Neuronal stem cell (in vitro differentiated cells): ENCODE data around the gene TNFSF15.

Source experiments
- DNase-seq: peaks from one replicate; pipeline ENCODE4 v3.0.0-alpha.2; 2013; ENCODE audit warnings: low spot score
- H2AFZ ChIP-seq: one replicate; pipeline ENCODE4 v1.6.1; 2013; ENCODE audit warnings: mild to moderate bottlenecking, low read length, inconsistent platforms
- H2AK5ac ChIP-seq: 2 replicates; pipeline ENCODE4 v1.6.1; 2013; ENCODE audit warnings: low read depth, mild to moderate bottlenecking, inconsistent platforms, low read length, moderate library complexity, mixed read lengths
- H2BK120ac ChIP-seq: 2 replicates; pipeline ENCODE4 v1.6.1; 2013; ENCODE audit warnings: low read depth, mild to moderate bottlenecking, inconsistent platforms, low read length, moderate library complexity, mixed read lengths
- H2BK12ac ChIP-seq: one replicate; pipeline ENCODE4 v1.6.1; 2013; ENCODE audit warnings: low read length, inconsistent platforms
- H2BK15ac ChIP-seq: 2 replicates; pipeline ENCODE4 v1.6.1; 2013; ENCODE audit warnings: mild to moderate bottlenecking, low read length, inconsistent platforms, mixed read lengths
- H2BK5ac ChIP-seq: one replicate; pipeline ENCODE4 v1.6.1; 2013; ENCODE audit warnings: inconsistent platforms, mild to moderate bottlenecking, low read length, moderate library complexity
- H3K14ac ChIP-seq: one replicate; pipeline ENCODE4 v1.6.1; 2013; ENCODE audit warnings: low read length, inconsistent platforms
- H3K18ac ChIP-seq: 2 replicates; pipeline ENCODE4 v1.6.1; 2013; ENCODE audit warnings: low read length, inconsistent platforms
- H3K23ac ChIP-seq: 2 replicates; pipeline ENCODE4 v1.6.1; 2013; ENCODE audit warnings: low read depth, mild to moderate bottlenecking, mixed read lengths, low read length, inconsistent platforms; ENCODE audit not compliant: poor library complexity
- H3K27ac ChIP-seq: replicated peaks from 3 replicates; pipeline ENCODE4 v1.5.1; 2013; ENCODE audit warnings: low read length, inconsistent platforms
- H3K27me3 ChIP-seq, 3 experiments: 2 replicates each; pipeline ENCODE4 v1.6.1; 2013; ENCODE audit warnings: low read length in 3 of 3, mild to moderate bottlenecking in 2 of 3, inconsistent platforms in 1 of 3, low read depth in 1 of 3, mixed read lengths in 1 of 3, moderate library complexity in 1 of 3; ENCODE audit not compliant: control insufficient read depth in 3 of 3, insufficient read depth in 3 of 3
- H3K36me3 ChIP-seq, 2 donors: replicated peaks in 1 of 2; 2 replicates each; pipeline ENCODE4 v1.6.1; 2013; ENCODE audit warnings: low read length in 2 of 2; ENCODE audit not compliant: control insufficient read depth in 2 of 2, insufficient read depth in 2 of 2
- H3K4ac ChIP-seq: 2 replicates; pipeline ENCODE4 v1.6.1; 2013; ENCODE audit warnings: inconsistent platforms, mild to moderate bottlenecking, low read length, moderate library complexity
- H3K4me1 ChIP-seq, 2 donors: 1 replicate in 1 of 2; 2 replicates in 1 of 2; pipeline ENCODE4 v1.6.1; 2013; ENCODE audit warnings: low read length in 2 of 2, low read depth in 1 of 2; ENCODE audit not compliant: control insufficient read depth in 2 of 2, insufficient read depth in 1 of 2
- H3K4me2 ChIP-seq: one replicate; pipeline ENCODE4 v1.6.1; 2013; ENCODE audit warnings: mild to moderate bottlenecking, low read length, inconsistent platforms; ENCODE audit not compliant: insufficient read depth, poor library complexity, severe bottlenecking
- H3K4me3 ChIP-seq, 2 donors: 2 replicates each; pipeline ENCODE4 v1.5.1; 2013; ENCODE audit warnings: low read length in 2 of 2, mild to moderate bottlenecking in 2 of 2, inconsistent platforms in 1 of 2, moderate library complexity in 1 of 2
- H3K79me1 ChIP-seq: one replicate; pipeline ENCODE4 v1.6.1; 2013; ENCODE audit warnings: low read depth, mild to moderate bottlenecking, inconsistent platforms, low read length, moderate library complexity
- H3K9ac ChIP-seq: one replicate; pipeline ENCODE4 v1.6.1; 2013; ENCODE audit warnings: mild to moderate bottlenecking, low read depth, low read length, inconsistent platforms; ENCODE audit not compliant: poor library complexity
- H3K9me3 ChIP-seq, 2 donors: replicated peaks in 1 of 2; 2 replicates each; pipeline versions ENCODE3 to v1.6.1; 2013; ENCODE audit warnings: low read length in 2 of 2, mild to moderate bottlenecking in 2 of 2, inconsistent platforms in 1 of 2, low read depth in 1 of 2, mixed read lengths in 1 of 2, moderate library complexity in 1 of 2; ENCODE audit not compliant: control insufficient read depth in 2 of 2, insufficient read depth in 1 of 2
- H4K8ac ChIP-seq: one replicate; pipeline ENCODE4 v1.6.1; 2013; ENCODE audit warnings: low read depth, mild to moderate bottlenecking, inconsistent platforms, low read length, moderate library complexity
- H4K91ac ChIP-seq: one replicate; pipeline ENCODE4 v1.6.1; 2013; ENCODE audit warnings: low read length, low read depth, mild to moderate bottlenecking, inconsistent platforms; ENCODE audit not compliant: poor library complexity
- WGBS, 2 donors: extraction: QIAGEN DNeasy Blood & Tissue Kit; methylation state at CpG; one replicate each; pipeline ENCODE4 v1.1.7; 2013; ENCODE audit warnings: missing lambda C conversion rate in 2 of 2, mixed read lengths in 1 of 2; ENCODE audit not compliant: insufficient read length in 2 of 2, insufficient replicate concordance in 1 of 2; ENCODE audit errors: extremely low coverage in 2 of 2; 5-methylcytosine and 5-hydroxymethylcytosine counted together

The TNFSF15 gene

DNA sequence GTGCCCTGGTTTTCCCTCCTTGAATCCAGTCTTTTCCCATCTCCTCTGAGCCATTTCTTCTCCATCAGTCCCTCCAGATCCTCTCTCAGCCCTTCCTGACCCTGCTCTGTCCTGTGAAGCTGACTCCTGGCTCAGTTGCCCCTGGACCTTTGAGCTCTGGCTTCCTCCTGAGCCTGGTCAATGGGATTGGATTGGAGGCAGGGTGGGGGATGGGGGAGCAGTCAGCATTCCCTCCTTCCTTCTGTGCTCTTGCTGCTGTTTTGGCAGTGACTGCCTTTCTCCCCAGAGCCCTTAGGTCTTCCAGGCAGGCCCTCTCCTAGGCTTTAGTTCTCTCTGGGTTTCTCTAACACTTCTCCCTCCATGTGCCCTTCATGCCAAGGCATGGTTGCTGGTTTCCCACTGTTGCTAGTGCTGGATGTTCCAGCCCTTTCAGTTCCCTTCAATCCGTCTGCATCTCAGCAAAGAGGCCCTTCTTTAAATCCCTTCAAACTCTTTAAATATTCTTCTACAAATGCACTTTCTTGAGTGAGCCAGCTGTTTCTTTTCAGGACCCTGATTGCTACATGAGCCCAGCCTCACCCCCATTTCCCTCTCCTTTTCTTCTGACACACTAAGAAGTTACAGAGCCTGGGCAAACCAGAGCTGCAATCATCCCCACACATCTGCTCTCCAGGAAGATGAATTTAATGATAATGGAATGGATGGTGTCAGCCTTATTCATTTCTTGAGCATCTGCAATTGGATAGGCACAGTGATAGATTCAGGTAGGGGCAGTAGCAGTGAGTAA lies 2.2 kb downstream of the TNFSF15 start:
- H2BK12ac ChIP-seq, result no peak overlapping the region
- peak overlapping the region; percentile 5 for H3K18ac ChIP-seq
- no peak overlapping the region for H3K9ac ChIP-seq
- no CpG with 5 or more reads among the region's 1 CpG for WGBS, 2 donors
- no peak overlapping the region for H2AK5ac ChIP-seq
- no peak overlapping the region for H4K8ac ChIP-seq
- H3K36me3 ChIP-seq, result no peaks in the 10 kb centered on the region
- no peak overlapping the region for H2BK15ac ChIP-seq
- H3K4ac ChIP-seq, result no peak overlapping the region
- no peaks in the 10 kb centered on the region for H3K9me3 ChIP-seq
- H3K14ac ChIP-seq, result no peak overlapping the region
- peaks cover 2 to 23% of the 10 kb centered on the region in 2 donors for H3K4me1 ChIP-seq
- no peak overlapping the region for H3K4me3 ChIP-seq
- H2BK120ac ChIP-seq, result no peak overlapping the region
- H3K79me1 ChIP-seq, result no peaks in the 10 kb centered on the region
- peaks cover 0 to 12% (median 0%) of the 10 kb centered on the region in 3 experiments for H3K27me3 ChIP-seq
- H4K91ac ChIP-seq, result no peak overlapping the region
- no peak overlapping the region for H3K4me2 ChIP-seq
- H3K27ac ChIP-seq, result no peak overlapping the region
- no peak overlapping the region for H3K23ac ChIP-seq
- no peak for DNase-seq
- no peak overlapping the region for H2BK5ac ChIP-seq
- no peak overlapping the region for H2AFZ ChIP-seq

DNA sequence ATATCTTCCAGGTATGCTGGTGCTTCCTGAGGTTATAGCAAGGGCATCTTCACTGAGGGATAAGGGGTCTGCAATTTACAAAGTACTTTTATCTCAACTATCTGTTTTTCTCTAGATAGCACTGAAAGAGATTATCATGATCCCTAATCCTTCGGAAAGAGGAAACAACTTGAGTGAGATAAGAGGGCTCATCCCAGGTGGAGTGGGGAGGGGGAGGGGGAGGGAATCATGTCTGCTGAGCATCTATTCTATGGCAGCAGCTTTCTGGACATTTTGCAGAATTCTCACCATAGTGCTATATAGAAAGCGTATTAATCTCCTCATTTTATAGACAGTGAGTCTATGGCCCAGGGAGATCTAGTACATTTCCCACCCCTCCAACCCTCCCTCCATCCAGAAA lies 5.9 kb downstream of the TNFSF15 start:
- Histone ChIP-seq H3K9ac (no peak overlapping the region), H3K4me3 (no peak overlapping the region), H2BK5ac (no peak overlapping the region), H3K36me3 (no peaks in the 10 kb centered on the region), H4K91ac (no peak overlapping the region), H2AK5ac (no peak overlapping the region), H3K27ac (no peak overlapping the region), H3K27me3 (peaks cover 0 to 28% (median 0%) of the 10 kb centered on the region in 3 experiments), H2BK12ac (no peak overlapping the region), H2BK15ac (no peak overlapping the region), H2AFZ (no peak overlapping the region), H3K18ac (no peak overlapping the region), H3K4me2 (no peak overlapping the region), H2BK120ac (no peak overlapping the region), H3K79me1 (no peaks in the 10 kb centered on the region), H3K23ac (no peak overlapping the region), H3K14ac (no peak overlapping the region), H4K8ac (no peak overlapping the region), H3K9me3 (no peaks in the 10 kb centered on the region), H3K4ac (no peak overlapping the region), H3K4me1 (peaks cover 2 to 17% of the 10 kb centered on the region in 2 donors)
- no CpG with 5 or more reads among the region's 2 CpGs for WGBS, 2 donors
- no peak for DNase-seq

DNA sequence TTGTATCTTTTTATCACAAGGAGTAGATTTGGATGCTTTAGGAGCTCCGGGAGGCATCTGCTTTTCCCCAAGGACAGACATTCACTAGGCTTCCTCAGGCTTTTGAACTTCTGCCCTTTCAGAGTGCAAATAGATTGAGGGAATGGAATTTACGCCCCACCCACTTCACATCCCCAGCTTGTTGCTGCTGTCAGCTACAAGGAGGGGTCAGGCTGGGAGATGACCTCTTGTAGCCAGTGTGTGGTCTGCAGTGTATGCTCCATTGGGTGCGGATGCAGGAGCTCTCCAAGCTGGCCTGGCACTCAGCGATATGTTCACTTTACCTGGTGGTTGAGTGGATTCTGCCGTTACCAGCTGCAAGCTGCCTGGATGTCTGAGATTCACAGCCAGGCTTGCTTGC lies 6.4 kb downstream of the TNFSF15 start:
- H2BK5ac ChIP-seq, result no peak overlapping the region
- H3K18ac ChIP-seq, result no peak overlapping the region
- no peak overlapping the region for H2BK15ac ChIP-seq
- H3K4me1 ChIP-seq, result peaks cover 2 to 17% of the 10 kb centered on the region in 2 donors
- H4K8ac ChIP-seq, result no peak overlapping the region
- no peak overlapping the region for H2AK5ac ChIP-seq
- no peaks in the 10 kb centered on the region for H3K9me3 ChIP-seq
- H3K14ac ChIP-seq, result no peak overlapping the region
- H2BK120ac ChIP-seq, result no peak overlapping the region
- no peak overlapping the region for H3K23ac ChIP-seq
- H3K27ac ChIP-seq, result no peak overlapping the region
- H4K91ac ChIP-seq, result no peak overlapping the region
- peaks cover 0 to 27% (median 0%) of the 10 kb centered on the region in 3 experiments for H3K27me3 ChIP-seq
- no peak overlapping the region for H2BK12ac ChIP-seq
- no peak overlapping the region for H3K4ac ChIP-seq
- no CpG with 5 or more reads among the region's 5 CpGs for WGBS, 2 donors
- no peaks in the 10 kb centered on the region for H3K36me3 ChIP-seq
- H3K4me2 ChIP-seq, result no peak overlapping the region
- no peak overlapping the region for H2AFZ ChIP-seq
- H3K4me3 ChIP-seq, result no peak overlapping the region
- H3K79me1 ChIP-seq, result no peaks in the 10 kb centered on the region
- no peak overlapping the region for H3K9ac ChIP-seq
- peak; percentile 56 for DNase-seq

DNA sequence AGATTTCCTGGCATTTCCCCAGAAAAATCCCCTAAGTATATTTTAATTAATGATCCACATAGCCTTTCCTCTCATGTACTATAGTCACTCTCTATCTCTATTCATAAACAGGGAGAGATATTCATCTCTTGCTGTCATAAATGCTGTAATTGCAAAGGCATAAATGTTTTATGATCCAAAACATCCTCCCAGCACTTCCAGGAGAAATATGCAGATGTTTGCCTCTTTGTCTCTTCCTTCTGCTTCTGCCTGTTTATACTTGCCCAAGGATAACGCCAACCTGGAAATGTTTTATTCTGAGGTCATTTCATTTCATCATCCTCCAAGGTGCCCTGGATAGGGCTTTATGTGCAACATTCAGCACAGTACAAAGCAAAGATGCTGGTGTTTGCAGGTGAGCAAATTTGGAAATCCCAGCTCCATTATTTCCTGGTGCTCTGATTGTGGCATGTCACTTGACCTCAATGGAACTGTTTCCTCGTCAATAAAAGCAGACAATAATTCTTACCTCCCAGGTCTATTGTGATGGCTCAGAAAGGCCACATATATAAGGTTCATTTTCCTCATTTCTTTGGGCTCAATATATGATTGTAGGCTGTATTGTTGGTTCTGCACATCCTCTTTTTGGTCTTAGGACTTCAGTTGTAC lies 6.9 kb downstream of the TNFSF15 start:
- H3K27me3 ChIP-seq, result peaks cover 0 to 21% (median 0%) of the 10 kb centered on the region in 3 experiments
- H3K4ac ChIP-seq, result no peak overlapping the region
- H3K9me3 ChIP-seq, result no peaks in the 10 kb centered on the region
- H2AK5ac ChIP-seq, result no peak overlapping the region
- H3K4me2 ChIP-seq, result no peak overlapping the region
- H2AFZ ChIP-seq, result no peak overlapping the region
- no peak for DNase-seq
- no peak overlapping the region for H2BK120ac ChIP-seq
- no CpG with 5 or more reads among the region's 2 CpGs for WGBS, 2 donors
- no peak overlapping the region for H2BK12ac ChIP-seq
- H3K4me1 ChIP-seq, result peaks cover 2 to 17% of the 10 kb centered on the region in 2 donors
- no peak overlapping the region for H2BK5ac ChIP-seq
- no peak overlapping the region for H4K91ac ChIP-seq
- H3K4me3 ChIP-seq, result no peak overlapping the region
- H3K36me3 ChIP-seq, result no peaks in the 10 kb centered on the region
- no peak overlapping the region for H3K27ac ChIP-seq
- H3K9ac ChIP-seq, result no peak overlapping the region
- no peak overlapping the region for H4K8ac ChIP-seq
- H2BK15ac ChIP-seq, result no peak overlapping the region
- no peaks in the 10 kb centered on the region for H3K79me1 ChIP-seq
- H3K14ac ChIP-seq, result no peak overlapping the region
- no peak overlapping the region for H3K18ac ChIP-seq
- H3K23ac ChIP-seq, result no peak overlapping the region
